ENCODE measurements around the gene FH. TPM values are rescaled to one million over a fixed set of nuclear protein-coding genes. Genes with fewer than 3 reads are reported as not detected.

The FH gene
- total RNA-seq, 4 donors from 2014 or later = 19.6 to 61.5 (median 28.8) TPM

GRCh38 chr1:241482761-241483250, 36.7 kb downstream of the FH start:
- H3K4me3 ChIP-seq = no peak overlapping the region
- TF ChIP-seq POLR2A (IDR thresholded peaks at IDR 0.05) (no peak), EP300 (IDR thresholded peaks at IDR 0.05) (no peak), CTCF (IDR thresholded peaks at IDR 0.05) (no peak)
- no peak overlapping the region for H3K27ac ChIP-seq
- WGBS, 2 donors = 37 to 41% methylated on average over 1 of the region's 1 CpG
- no peak for DNase-seq (ENCODE audit: low spot score in 2 of 2)
- H3K36me3 ChIP-seq = no peaks in the 10 kb centered on the region
- H3K4me1 ChIP-seq = no peaks in the 10 kb centered on the region
- no peaks in the 10 kb centered on the region for H3K9me3 ChIP-seq
- no peaks in the 10 kb centered on the region for H3K27me3 ChIP-seq

DNA sequence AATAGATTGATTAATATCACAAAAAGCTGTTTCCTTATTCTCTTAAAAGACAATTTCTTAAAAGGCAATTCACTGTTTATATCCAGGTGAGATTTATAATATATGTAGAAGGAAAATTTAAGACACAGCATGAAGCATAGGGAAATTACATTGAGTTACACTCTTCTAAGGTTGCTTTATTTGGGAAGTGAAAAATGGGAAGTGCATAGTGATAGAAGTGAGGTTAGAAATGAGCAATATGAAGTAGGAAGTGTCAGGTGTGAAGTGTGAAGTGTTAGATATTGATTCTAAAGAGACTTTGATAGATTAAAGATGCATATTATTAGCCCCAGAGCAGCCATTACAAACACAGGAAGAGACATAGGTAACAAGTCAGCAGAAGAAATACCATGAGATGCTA, 40.3 kb downstream of the FH start:
- TF ChIP-seq EP300 (IDR thresholded peaks at IDR 0.05) (no peak), POLR2A (IDR thresholded peaks at IDR 0.05) (no peak), CTCF (IDR thresholded peaks at IDR 0.05) (no peak)
- Histone ChIP-seq H3K9me3 (no peaks in the 10 kb centered on the region), H3K4me3 (no peak overlapping the region), H3K4me1 (no peaks in the 10 kb centered on the region), H3K27ac (no peak overlapping the region), H3K27me3 (no peaks in the 10 kb centered on the region), H3K36me3 (no peaks in the 10 kb centered on the region)
- no peak for DNase-seq (ENCODE audit: low spot score in 2 of 2)

- WGBS, 2 donors = 89 to 93% methylated on average over 1 of the region's 1 CpG
- no peak for TF ChIP-seq CTCF (IDR thresholded peaks at IDR 0.05)
- no peak for TF ChIP-seq POLR2A (IDR thresholded peaks at IDR 0.05)
- Histone ChIP-seq H3K36me3 (no peaks in the 10 kb centered on the region), H3K9me3 (no peaks in the 10 kb centered on the region), H3K4me1 (no peaks in the 10 kb centered on the region), H3K27ac (no peak overlapping the region), H3K4me3 (no peak overlapping the region), H3K27me3 (no peaks in the 10 kb centered on the region)
- DNase-seq (ENCODE audit: low spot score in 2 of 2) = no peak
These were observed 43.9 kb downstream of the FH start for GRCh38 chr1:241475671-241476070.

DNA sequence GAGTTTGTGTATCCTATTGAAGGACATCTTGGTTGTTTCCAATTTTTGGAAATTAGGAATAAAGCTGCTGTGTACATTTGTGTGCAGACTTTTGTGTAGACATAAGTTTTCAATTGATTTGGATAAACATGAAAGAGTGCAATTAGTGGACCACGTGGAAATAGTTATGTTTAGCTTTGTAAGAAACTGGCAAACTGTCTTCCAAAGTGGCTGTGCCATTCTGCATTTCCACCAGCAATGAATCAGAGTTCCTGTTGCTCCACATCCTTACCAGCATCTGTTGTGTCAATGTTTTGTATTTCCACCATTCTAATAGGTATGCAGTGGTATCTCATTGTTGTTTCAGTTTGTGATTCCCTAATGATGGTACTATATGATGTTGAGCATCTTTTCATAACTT, 46.5 kb downstream of the FH start:
- H3K4me1 ChIP-seq = no peaks in the 10 kb centered on the region
- H3K4me3 ChIP-seq = no peak overlapping the region
- H3K9me3 ChIP-seq = no peaks in the 10 kb centered on the region
- 51 to 54% methylated on average over 1 of the region's 1 CpG for WGBS, 2 donors
- no peak for DNase-seq (ENCODE audit: low spot score in 2 of 2)
- H3K36me3 ChIP-seq = no peaks in the 10 kb centered on the region
- H3K27ac ChIP-seq = no peak overlapping the region
- no peak for TF ChIP-seq POLR2A (IDR thresholded peaks at IDR 0.05)
- TF ChIP-seq CTCF (IDR thresholded peaks at IDR 0.05) = no peak
- no peak for TF ChIP-seq EP300 (IDR thresholded peaks at IDR 0.05)
- H3K27me3 ChIP-seq = no peaks in the 10 kb centered on the region

- no peaks in the 10 kb centered on the region for H3K9me3 ChIP-seq
- no peaks in the 10 kb centered on the region for H3K27me3 ChIP-seq
- 89 to 91% methylated on average over 5 of the region's 5 CpGs for WGBS, 2 donors
- no peaks in the 10 kb centered on the region for H3K36me3 ChIP-seq
- H3K4me1 ChIP-seq = no peaks in the 10 kb centered on the region
- H3K27ac ChIP-seq = no peak overlapping the region
- TF ChIP-seq POLR2A (IDR thresholded peaks at IDR 0.05) = no peak
- no peak for TF ChIP-seq CTCF (IDR thresholded peaks at IDR 0.05)
- no peak for TF ChIP-seq EP300 (IDR thresholded peaks at IDR 0.05)
- no peak for DNase-seq (ENCODE audit: low spot score in 2 of 2)
- H3K4me3 ChIP-seq = no peak overlapping the region
These were observed 48.5 kb downstream of the FH start for GRCh38 chr1:241470908-241471590.

All from tibial nerve (tissue), 4 donors.